Measurements from ENCODE around the gene HNRNPC. TPM values are rescaled to one million over a fixed set of nuclear protein-coding genes. Genes with fewer than 3 reads are reported as not detected.

The HNRNPC gene
- total and polyA plus RNA-seq, 2 of the 8 experiments (the other 6 are each of a cell fraction or from before 2014, with no cell fraction given): 781 to 1,207 TPM

DNA sequence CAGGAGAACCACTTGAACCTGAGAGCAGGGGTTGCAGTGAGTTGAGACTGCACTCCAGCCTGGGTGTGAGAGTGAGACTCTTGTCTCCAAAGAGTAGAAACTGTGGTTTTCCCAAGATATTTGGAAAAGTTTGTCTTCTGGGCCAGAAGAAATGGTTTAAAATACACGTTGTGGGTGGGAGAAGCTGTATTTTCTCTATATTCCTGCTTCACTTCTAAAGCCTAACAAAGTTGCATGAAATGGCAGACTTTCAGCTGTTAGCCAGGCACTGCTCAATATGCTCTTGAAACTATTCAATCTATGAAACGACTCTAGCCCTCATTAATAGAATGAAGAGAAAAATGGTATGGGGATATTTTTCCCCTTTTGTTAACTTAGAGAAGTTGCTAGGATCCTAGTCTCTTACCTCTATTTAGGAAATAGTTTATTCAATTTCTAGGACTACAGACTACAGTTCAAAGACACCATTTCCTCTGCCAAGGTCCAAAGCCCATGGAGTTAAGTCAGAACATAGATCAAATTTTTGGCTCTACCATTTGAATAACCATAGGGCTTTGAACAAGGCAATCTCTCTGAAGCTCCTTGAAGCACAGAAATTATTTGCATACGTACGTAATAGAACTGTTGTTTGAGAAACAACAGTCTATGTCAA is 64.1 kb downstream of the HNRNPC start:
- Histone ChIP-seq H4K5ac (ENCODE audit: insufficient read length, low read depth, low read length) (no peak overlapping the region), H2BK12ac (ENCODE audit: low read depth, low read length) (no peak overlapping the region), H3K27me3 (replicated peaks in 1 of 4; ENCODE audit: control insufficient read depth in 3 of 4, extremely low read depth in 1 of 4, insufficient read depth in 3 of 4, low read length in 3 of 4) (no peaks in the 10 kb centered on the region), H3K23me2 (ENCODE audit: low read depth, low read length) (no peaks in the 10 kb centered on the region), H3K4me2 (ENCODE audit: insufficient read depth in 1 of 2, low read depth in 2 of 2, low read length in 2 of 2) (no peak overlapping the region), H3K27ac (ENCODE audit: low read depth, low read length) (no peak overlapping the region), H3K23ac (ENCODE audit: insufficient read length) (no peak overlapping the region), H3K9ac (replicated peaks in 1 of 4; ENCODE audit: extremely low read depth in 1 of 4, low read depth in 3 of 4, low read length in 3 of 4) (no peak overlapping the region), H4K20me1 (replicated peaks in 1 of 2; ENCODE audit: control insufficient read depth in 1 of 2, insufficient read depth in 2 of 2, low read length in 2 of 2) (peaks cover 6 to 7% of the 10 kb centered on the region in 2 experiments), H2BK5ac (ENCODE audit: low read depth, low read length) (no peak overlapping the region), H2AK5ac (ENCODE audit: low read depth, low read length) (no peak overlapping the region), H3K79me1 (ENCODE audit: low read depth, low read length) (0 out of 2 replicates have a peak, but pooled peaks cover 3% of the 10 kb centered on the region), H3K36me3 (ENCODE audit: control insufficient read depth in 2 of 4, insufficient read depth in 4 of 4, low read length in 3 of 4) (peaks cover 12 to 43% (median 28%) of the 10 kb centered on the region in 4 experiments; a peak in 7 of 8 replicates), H3K4me1 (replicated peaks in 1 of 4; ENCODE audit: control insufficient read depth in 3 of 4, insufficient read depth in 4 of 4, low read length in 3 of 4) (peaks cover 0 to 9% (median 2%) of the 10 kb centered on the region in 4 experiments; a peak in 5 of 7 replicates), H3K4me3 (ENCODE audit: extremely low read depth in 1 of 4, insufficient read depth in 2 of 4, low read depth in 3 of 4, low read length in 4 of 4) (no peak overlapping the region), H4K8ac (ENCODE audit: extremely low read depth, insufficient read depth, low read length) (no peak overlapping the region), H3K18ac (ENCODE audit: extremely low read depth, low read length) (no peak overlapping the region), H3K56ac (replicated peaks; ENCODE audit: insufficient read length, low read depth, low read length) (no peak overlapping the region), H2BK20ac (ENCODE audit: low read length) (no peak overlapping the region), H4K91ac (replicated peaks; ENCODE audit: insufficient read length, low read length) (no peak overlapping the region), H2BK120ac (replicated peaks; ENCODE audit: low read depth, low read length) (no peak overlapping the region), H3K79me2 (ENCODE audit: control insufficient read depth in 1 of 2, insufficient read depth in 2 of 2, low read length in 2 of 2) (no peaks in the 10 kb centered on the region), H2BK15ac (ENCODE audit: low read length) (no peak overlapping the region), H3K4ac (replicated peaks; ENCODE audit: insufficient read length, low read depth, low read length) (no peak overlapping the region), H2AFZ (ENCODE audit: low read length) (no peak overlapping the region), H3K9me3 (ENCODE audit: insufficient read depth in 2 of 2, low read depth in 1 of 2, low read length in 1 of 2) (no peaks in the 10 kb centered on the region), H3K14ac (ENCODE audit: insufficient read length) (no peak overlapping the region)
- DNase-seq (ENCODE audit: low read depth in 1 of 2, low spot score in 2 of 2): no peak
- TF ChIP-seq POLR2A (IDR thresholded peaks at IDR 0.05; ENCODE audit: control extremely low read depth in 1 of 2, low read depth in 2 of 2, low read length in 2 of 2) (peak in 1 of 2 experiments; percentile 30; a peak in 1 of 3 replicates), GTF2F1 (IDR thresholded peaks at IDR 0.05; ENCODE audit: borderline replicate concordance, low read depth, low read length) (no peak)
- ChIA-PET CTCF (ENCODE audit: partially characterized antibody) (no interaction called here), POLR2A (ENCODE audit: partially characterized antibody) (interaction anchor here (1.0 to 7.6 kb wide), 5 partner anchors 12 to 102 kb away, joined by 3 to 101 read pairs (median 7); no protein-coding TSS in a partner anchor)
- FAIRE-seq: no peak
- 87% methylated on average over 4 of the region's 4 CpGs; no CpG with 5 or more reads in 1 of the 2 experiments for WGBS, 2 experiments (ENCODE audit: extremely low coverage in 1 of 2, insufficient coverage in 1 of 2, insufficient read length in 1 of 2, insufficient replicate concordance in 2 of 2, low coverage in 1 of 2, low lambda C conversion rate in 2 of 2, missing lambda C conversion rate in 1 of 2)

Measured in H1 (cell line).